SKM-1 (cell line): ENCODE measurements around the gene FOXP1.

Source experiments
- DNase-seq: peaks from one replicate; lab custom pipeline; 2025; ENCODE audit not compliant: unreplicated experiment; lab: John Stamatoyannopoulos, UW

Gene FOXP1

GRCh38 chr3:71433631-71434030 lies 149.9 kb downstream of the FOXP1 start:
- no peak for DNase-seq

GRCh38 chr3:71432044-71432975 lies 151.2 kb downstream of the FOXP1 start:
- DNase-seq: no peak

GRCh38 chr3:71430941-71431552 lies 152.5 kb downstream of the FOXP1 start:
- DNase-seq: no peak

GRCh38 chr3:71429597-71429988 lies 153.9 kb downstream of the FOXP1 start:
- DNase-seq: no peak

- DNase-seq: no peak
These were observed 154.5 kb downstream of the FOXP1 start for GRCh38 chr3:71428841-71429596.

- no peak for DNase-seq
These were observed 157.9 kb downstream of the FOXP1 start for GRCh38 chr3:71425491-71426071.

GRCh38 chr3:71423151-71423906 lies 160.2 kb downstream of the FOXP1 start:
- no peak for DNase-seq

- no peak for DNase-seq
These were observed 161.5 kb downstream of the FOXP1 start for GRCh38 chr3:71421820-71422566.

- no peak for DNase-seq
These were observed 162.1 kb downstream of the FOXP1 start for GRCh38 chr3:71421475-71421819.

- DNase-seq: no peak
These were observed 164.2 kb downstream of the FOXP1 start for GRCh38 chr3:71419369-71419768.

- DNase-seq: no peak
These were observed 165.7 kb downstream of the FOXP1 start for GRCh38 chr3:71417791-71418190.

- no peak for DNase-seq
These were observed 166.7 kb downstream of the FOXP1 start for GRCh38 chr3:71416876-71417275.

GRCh38 chr3:71415681-71416122 lies 167.8 kb downstream of the FOXP1 start:
- DNase-seq: no peak

GRCh38 chr3:71414189-71414927 lies 169.2 kb downstream of the FOXP1 start:
- no peak for DNase-seq

GRCh38 chr3:71413572-71413971 lies 170.0 kb downstream of the FOXP1 start:
- DNase-seq: no peak

- no peak for DNase-seq
These were observed 174.2 kb downstream of the FOXP1 start for GRCh38 chr3:71409352-71409751.

- DNase-seq: no peak
These were observed 174.6 kb downstream of the FOXP1 start for GRCh38 chr3:71408903-71409302.

GRCh38 chr3:71407823-71408222 lies 175.7 kb downstream of the FOXP1 start:
- DNase-seq: no peak
